Effector memory CD8-positive, alpha-beta T cell (primary cell): Measurements from ENCODE around the gene CFAP45.

Experiments
- ATAC-seq: fragments of 150-1000 bp; cut with Tn5 transposase; replicated peaks from 2 replicates; pipeline ENCODE4 v1.10.0; 2021; ENCODE audit warnings: mild to moderate bottlenecking, moderate library complexity
- DNase-seq, 3 experiments: peaks; one replicate each; pipeline ENCODE4 v3.0.0; 2021
- H3K27ac Mint-ChIP-seq, 2 donors: one replicate each; pipeline ENCODE4 v1.8.0; 2022; ENCODE audit warnings: mild to moderate bottlenecking in 2 of 2, mixed read lengths in 2 of 2, moderate library complexity in 2 of 2
- H3K27me3 Mint-ChIP-seq, 2 donors: one replicate each; pipeline ENCODE4 v1.8.0; 2022; ENCODE audit warnings: mixed read lengths in 2 of 2
- H3K36me3 Mint-ChIP-seq: one replicate; pipeline ENCODE4 v1.8.0; 2022; ENCODE audit warnings: mild to moderate bottlenecking, moderate library complexity, mixed read lengths; ENCODE audit not compliant: insufficient read depth
- H3K4me1 Mint-ChIP-seq, 2 donors: one replicate each; pipeline ENCODE4 v1.8.0; 2022; ENCODE audit warnings: low read depth in 2 of 2, mixed read lengths in 2 of 2
- H3K4me3 Mint-ChIP-seq, 2 donors: one replicate each; pipeline ENCODE4 v1.8.0; 2022; ENCODE audit warnings: mild to moderate bottlenecking in 2 of 2, mixed read lengths in 2 of 2, moderate library complexity in 2 of 2
- H3K9me3 Mint-ChIP-seq, 2 donors: one replicate each; pipeline ENCODE4 v1.8.0; 2022; ENCODE audit warnings: mixed read lengths in 2 of 2

Gene CFAP45

GRCh38 chr1:159829273-159829634 lies 70.7 kb downstream of the CFAP45 start:
- H3K27ac Mint-ChIP-seq, result peak overlapping the region in 1 of 2 donors; percentile 96
- H3K4me1 Mint-ChIP-seq, result peaks cover 66 to 74% of the 10 kb centered on the region in 2 donors
- peaks cover 0 to 5% of the 10 kb centered on the region in 2 donors for H3K9me3 Mint-ChIP-seq
- ATAC-seq, result no peak
- no peaks in the 10 kb centered on the region for H3K27me3 Mint-ChIP-seq
- DNase-seq, result no peak
- H3K36me3 Mint-ChIP-seq, result peaks cover 28% of the 10 kb centered on the region
- peak overlapping the region; percentile 45 to 75 for H3K4me3 Mint-ChIP-seq

- ATAC-seq (no peak), DNase-seq (no peak)
- Mint-ChIP-seq H3K4me1 (peaks cover 71 to 77% of the 10 kb centered on the region in 2 donors), H3K27me3 (no peaks in the 10 kb centered on the region), H3K27ac (peak overlapping the region in 1 of 2 donors; percentile 96), H3K9me3 (peaks cover 0 to 5% of the 10 kb centered on the region in 2 donors), H3K36me3 (peaks cover 28% of the 10 kb centered on the region), H3K4me3 (peak overlapping the region; percentile 75 to 83)
Measured at GRCh38 chr1:159828581-159829272, 71.2 kb downstream of the CFAP45 start.

- Mint-ChIP-seq H3K9me3 (peaks cover 0 to 5% of the 10 kb centered on the region in 2 donors), H3K4me3 (peak overlapping the region; percentile 75 to 83), H3K27ac (peak overlapping the region; percentile 52 to 96), H3K36me3 (peaks cover 31% of the 10 kb centered on the region), H3K4me1 (peaks cover 74 to 78% of the 10 kb centered on the region in 2 donors), H3K27me3 (no peaks in the 10 kb centered on the region)
- DNase-seq (no peak), ATAC-seq (no peak)
Measured at GRCh38 chr1:159828176-159828575, 71.8 kb downstream of the CFAP45 start.

GRCh38 chr1:159827549-159827948 lies 72.4 kb downstream of the CFAP45 start:
- ATAC-seq (peak; percentile 48), DNase-seq (peak; percentile 34 to 41 (median 35))
- Mint-ChIP-seq H3K4me1 (peaks cover 79 to 84% of the 10 kb centered on the region in 2 donors), H3K4me3 (peak overlapping the region; percentile 75 to 83), H3K36me3 (peaks cover 32% of the 10 kb centered on the region), H3K27ac (peak overlapping the region; percentile 52 to 96), H3K27me3 (no peaks in the 10 kb centered on the region), H3K9me3 (peaks cover 0 to 5% of the 10 kb centered on the region in 2 donors)

- H3K9me3 Mint-ChIP-seq, result peaks cover 0 to 5% of the 10 kb centered on the region in 2 donors
- H3K27ac Mint-ChIP-seq, result peak overlapping the region; percentile 52 to 96
- peak overlapping the region; percentile 75 to 83 for H3K4me3 Mint-ChIP-seq
- peaks cover 32% of the 10 kb centered on the region for H3K36me3 Mint-ChIP-seq
- DNase-seq, result peak; percentile 14 to 23 (median 15)
- peaks cover 83 to 89% of the 10 kb centered on the region in 2 donors for H3K4me1 Mint-ChIP-seq
- peak; percentile 58 for ATAC-seq
- H3K27me3 Mint-ChIP-seq, result no peaks in the 10 kb centered on the region
Measured at GRCh38 chr1:159827102-159827490, 72.9 kb downstream of the CFAP45 start.

GRCh38 chr1:159826441-159827101 lies 73.4 kb downstream of the CFAP45 start, which contains the start of gene SLAMF8:
Gene SLAMF8, plus strand, starts transcription at chr1:159826873. Its CDS starts 26 bp downstream, at chr1:159826899.
- Mint-ChIP-seq H3K27ac (peak within 1 kb of the TSS; percentile 52 to 96), H3K36me3 (peaks cover 32% of the 10 kb centered on the region), H3K9me3 (peaks cover 0 to 5% of the 10 kb centered on the region in 2 donors), H3K27me3 (no peaks in the 10 kb centered on the region), H3K4me1 (peaks cover 87 to 89% of the 10 kb centered on the region in 2 donors), H3K4me3 (peak within 1 kb of the TSS; percentile 75 to 83)
- DNase-seq (peak; percentile 64 to 77 (median 68)), ATAC-seq (peak; percentile 86)

- ATAC-seq (no peak), DNase-seq (no peak)
- H3K27me3 Mint-ChIP-seq, result no peaks in the 10 kb centered on the region
- peaks cover 89 to 95% of the 10 kb centered on the region in 2 donors for H3K4me1 Mint-ChIP-seq
- H3K27ac Mint-ChIP-seq, result peak overlapping the region; percentile 52 to 96
- peak overlapping the region; percentile 75 to 83 for H3K4me3 Mint-ChIP-seq
- peaks cover 29% of the 10 kb centered on the region for H3K36me3 Mint-ChIP-seq
- H3K9me3 Mint-ChIP-seq, result peaks cover 0 to 5% of the 10 kb centered on the region in 2 donors
Measured at GRCh38 chr1:159825564-159825963, 74.4 kb downstream of the CFAP45 start.

- ATAC-seq (no peak), DNase-seq (no peak)
- peak overlapping the region; percentile 57 to 79 for H3K27ac Mint-ChIP-seq
- H3K36me3 Mint-ChIP-seq, result peaks cover 29% of the 10 kb centered on the region
- no peaks in the 10 kb centered on the region for H3K27me3 Mint-ChIP-seq
- H3K4me3 Mint-ChIP-seq, result peak overlapping the region; percentile 6 to 30
- H3K9me3 Mint-ChIP-seq, result no peaks in the 10 kb centered on the region
- H3K4me1 Mint-ChIP-seq, result peaks cover 70 to 89% of the 10 kb centered on the region in 2 donors
Measured at GRCh38 chr1:159823406-159823805, 76.6 kb downstream of the CFAP45 start.
